Epidermal melanocyte (primary cell): ENCODE measurements around the gene DHRSX.
"Not testable (repeated sequence)": the region's sequence is repeated elsewhere in the genome, so short reads cannot be mapped to it uniquely, and the experiment has no call there.

Experiments used
- DNase-seq: peaks from one replicate; pipeline ENCODE4 v3.0.0; 2011; ENCODE audit warnings: low spot score; ENCODE audit not compliant: insufficient read length

The DHRSX gene

DNA sequence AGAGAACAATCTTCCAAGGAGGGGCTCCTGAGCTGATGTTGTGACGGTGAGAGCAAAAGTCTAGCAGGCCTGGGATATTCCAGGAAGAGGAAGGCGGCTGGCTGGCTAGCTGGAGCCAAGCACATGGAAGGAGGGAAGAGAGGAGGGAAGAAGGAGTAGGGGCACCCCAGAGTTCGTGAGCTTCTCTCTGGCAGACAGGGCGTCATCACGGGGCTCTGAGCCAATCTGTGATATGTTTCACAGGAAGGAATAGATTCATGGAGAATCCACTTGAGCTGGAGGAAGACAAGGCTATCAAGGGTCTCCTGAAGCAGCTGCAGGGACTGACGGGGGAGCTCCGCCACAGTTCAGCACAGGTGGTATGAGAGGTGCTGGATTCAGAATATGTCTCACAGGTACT lies 73.6 kb downstream of the DHRSX start:
- no peak for DNase-seq

DNA sequence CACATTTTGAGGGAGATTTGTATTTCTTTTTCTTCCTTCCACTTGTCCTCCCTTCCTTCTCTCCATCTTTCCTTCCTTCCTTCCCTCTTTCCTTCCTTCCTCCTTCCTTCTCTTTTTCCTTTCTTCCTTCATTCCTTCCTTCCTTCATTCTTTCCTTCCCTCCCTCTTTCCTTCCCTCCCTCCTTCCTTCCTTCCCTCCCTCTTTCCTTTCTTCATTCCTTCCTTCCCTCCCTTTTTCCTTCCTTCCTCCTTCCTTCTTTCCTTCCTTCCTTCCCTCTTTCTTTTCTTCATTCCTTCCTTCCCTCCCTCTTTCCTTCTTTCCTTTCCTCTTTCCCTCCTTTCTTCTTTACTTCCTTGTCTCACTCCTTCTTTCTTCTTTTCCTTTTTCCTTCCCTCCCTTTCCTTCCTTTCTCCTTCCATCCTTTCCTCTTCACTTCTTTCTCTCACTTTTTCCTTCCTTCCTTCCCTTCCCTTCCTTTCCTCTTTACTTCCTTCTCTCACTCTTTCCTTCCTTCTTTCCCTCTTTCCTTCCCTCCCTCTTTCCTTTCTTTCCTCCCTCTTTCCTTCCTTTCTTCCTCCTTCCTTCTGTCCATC lies 74.4 kb downstream of the DHRSX start:
- DNase-seq, result no peak

DNA sequence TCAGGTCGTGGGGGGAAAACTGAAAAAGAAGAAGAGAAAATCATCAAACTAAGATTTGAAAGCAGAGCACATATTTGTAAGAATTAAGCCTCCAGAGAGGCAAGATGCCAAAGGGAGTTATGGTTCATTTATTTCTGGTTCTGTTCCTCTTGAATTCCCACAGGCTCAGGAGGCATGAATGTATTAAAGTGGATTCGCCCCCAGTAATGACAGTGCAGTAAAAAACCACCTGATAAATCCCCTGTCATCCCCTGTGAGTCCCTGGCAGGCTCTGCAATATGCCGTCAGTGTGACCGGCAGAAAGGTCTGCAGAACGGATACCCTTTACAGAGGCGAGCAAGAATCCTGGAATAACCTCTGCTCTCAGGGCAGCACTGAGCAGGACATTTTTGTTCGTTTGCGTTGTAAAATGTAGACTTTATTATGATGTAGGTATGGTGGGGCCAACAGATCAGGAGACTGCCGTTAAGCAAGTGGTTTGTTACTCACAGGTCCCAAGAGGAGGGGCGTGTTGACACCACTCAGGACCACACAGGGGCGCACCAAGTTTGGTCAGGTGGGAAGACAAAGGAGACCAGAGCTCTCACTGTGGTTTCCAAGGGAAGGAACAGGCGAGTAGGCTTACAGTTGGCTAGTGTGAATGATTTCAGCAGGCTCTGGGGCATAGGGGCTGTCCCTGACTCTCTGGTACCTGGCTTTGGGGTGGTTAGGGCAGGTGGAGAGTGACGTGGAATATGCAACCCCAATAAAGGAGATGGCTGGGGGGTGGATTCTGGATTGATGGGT lies 75.3 kb downstream of the DHRSX start:
- DNase-seq, result no peak

- no peak for DNase-seq
Observed at GRCh38 chrX:2424317-2424716, 76.5 kb downstream of the DHRSX start.

DNA sequence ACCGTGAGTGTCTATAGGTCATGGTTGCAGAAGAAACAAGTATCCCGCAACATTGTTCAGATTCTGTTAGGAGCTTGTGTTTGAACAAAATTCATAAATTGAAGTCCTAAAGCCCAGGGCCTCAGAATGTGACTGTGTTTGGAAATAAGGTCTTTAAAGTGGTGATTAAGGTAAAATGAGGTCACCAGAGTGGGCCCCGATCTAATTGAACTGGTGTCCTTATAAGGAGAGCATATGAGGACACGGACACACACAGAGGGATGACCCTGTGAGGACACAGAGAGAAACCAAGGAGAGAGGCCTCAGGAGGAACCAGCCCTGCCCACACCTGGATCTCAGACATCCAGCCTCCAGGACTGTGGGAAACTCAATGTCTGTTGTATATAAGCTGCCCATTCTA lies 76.9 kb downstream of the DHRSX start:
- no peak for DNase-seq

DNA sequence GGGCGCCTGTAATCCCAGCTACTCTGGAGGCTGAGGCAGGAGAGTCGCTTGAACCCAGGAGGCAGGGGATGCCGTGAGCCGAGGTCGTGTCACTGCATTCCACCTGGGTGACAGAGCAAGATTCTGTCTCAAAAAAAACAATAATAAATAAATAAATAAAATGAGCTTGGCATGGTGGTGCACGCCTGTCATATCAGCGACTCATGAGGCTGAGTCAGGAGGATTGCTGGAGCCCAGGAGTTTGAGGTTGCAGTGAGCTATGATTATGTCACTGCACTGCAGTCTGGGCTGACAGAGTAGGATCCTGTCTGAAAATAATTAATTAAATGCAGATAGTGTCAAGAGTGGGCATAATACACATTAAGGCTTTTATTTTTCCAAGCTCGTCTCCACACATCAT lies 77.5 kb downstream of the DHRSX start:
- no peak for DNase-seq

GRCh38 chrX:2419418-2419817 lies 81.4 kb downstream of the DHRSX start:
- DNase-seq, result not testable (repeated sequence)

DNA sequence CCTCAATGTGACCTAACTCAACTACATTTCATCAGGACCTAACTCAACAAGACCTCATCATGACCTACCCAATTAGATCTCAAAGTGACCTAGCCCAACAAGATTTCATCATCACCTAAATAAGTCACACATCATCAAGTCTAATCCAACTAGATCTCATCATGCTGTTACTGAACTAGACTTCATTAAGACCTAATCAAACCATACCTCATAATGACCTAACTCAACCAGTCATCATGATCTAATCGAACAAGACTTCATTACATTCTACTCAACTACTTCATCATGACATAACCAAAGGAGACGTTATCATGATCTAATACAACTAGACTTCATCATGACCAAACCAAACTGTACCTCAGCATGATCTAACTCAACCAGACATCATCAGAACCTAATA lies 82.8 kb downstream of the DHRSX start:
- no peak for DNase-seq

- DNase-seq, result no peak
Observed at GRCh38 chrX:2416851-2417604, 83.7 kb downstream of the DHRSX start.

- DNase-seq, result no peak
Observed at GRCh38 chrX:2414384-2414783, 86.4 kb downstream of the DHRSX start.

DNA sequence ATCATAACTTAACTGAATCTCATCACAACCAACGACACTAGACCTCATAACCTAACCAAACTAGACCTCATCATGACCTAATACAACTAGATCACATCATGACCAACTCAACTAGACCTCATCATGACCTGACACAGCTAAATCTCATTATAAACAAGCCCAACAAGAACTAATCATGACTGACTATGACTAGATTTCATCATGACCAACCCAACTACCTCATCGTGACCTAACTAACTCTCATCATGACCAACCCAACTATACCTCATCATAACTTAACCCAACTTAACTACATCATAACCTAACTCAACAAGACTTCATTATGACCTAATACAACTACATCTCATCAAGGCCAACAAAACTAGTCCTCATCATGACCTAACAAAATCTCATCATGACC lies 86.8 kb downstream of the DHRSX start:
- no peak for DNase-seq

DNA sequence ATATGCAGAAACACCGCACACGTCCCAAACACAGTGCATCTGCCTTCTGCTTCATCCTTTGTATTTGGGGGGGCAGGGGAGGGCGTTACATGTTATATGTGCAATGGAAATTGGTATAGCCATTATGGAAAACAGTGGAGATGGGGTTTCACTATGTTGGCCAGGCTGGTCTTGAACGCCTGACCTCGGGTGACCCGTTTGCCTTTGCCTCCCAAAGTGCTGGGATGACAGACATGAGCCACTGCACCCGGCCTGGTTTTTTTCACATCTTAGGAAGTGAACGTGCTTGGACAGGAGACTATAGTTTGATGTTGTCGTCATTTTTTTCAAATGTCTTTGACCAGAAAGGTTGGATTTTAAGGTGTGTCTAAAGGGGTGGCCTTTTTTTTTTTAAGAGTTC lies 88.6 kb downstream of the DHRSX start:
- no peak for DNase-seq

DNA sequence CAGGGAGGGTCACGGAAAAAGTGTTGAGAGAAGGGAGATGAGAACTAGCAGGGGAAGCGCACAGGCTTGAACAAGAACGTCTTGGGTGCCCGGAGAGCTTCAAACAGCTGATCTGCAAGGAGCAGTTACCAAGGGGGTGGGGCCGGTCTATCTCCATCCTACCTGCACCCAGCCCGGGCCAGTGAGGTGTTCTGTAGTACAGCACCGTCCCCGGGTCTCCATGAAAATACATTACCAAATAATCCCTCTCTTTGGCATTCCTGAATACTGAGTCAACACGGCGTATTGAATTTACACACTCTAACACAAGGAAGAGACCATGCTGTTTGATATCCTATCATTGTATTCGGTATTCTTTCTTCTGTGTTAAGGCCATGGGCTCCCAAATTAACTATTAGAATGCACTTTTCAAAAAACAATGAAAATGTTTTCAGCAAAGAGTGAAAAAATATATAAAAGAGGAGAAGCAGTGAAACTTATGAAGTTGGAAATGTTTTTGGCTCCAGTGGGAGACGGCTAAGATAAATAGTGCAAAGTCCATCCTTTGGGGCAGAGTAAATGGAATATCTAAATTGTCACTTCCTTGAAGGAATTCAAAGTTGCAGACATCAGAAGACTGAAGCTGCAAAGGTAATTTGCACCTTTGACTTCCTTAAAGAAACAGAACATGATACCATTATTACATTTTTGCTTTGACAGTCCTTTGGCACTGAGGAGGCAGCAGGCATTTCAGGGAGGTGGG lies 90.3 kb downstream of the DHRSX start:
- DNase-seq, result no peak

DNA sequence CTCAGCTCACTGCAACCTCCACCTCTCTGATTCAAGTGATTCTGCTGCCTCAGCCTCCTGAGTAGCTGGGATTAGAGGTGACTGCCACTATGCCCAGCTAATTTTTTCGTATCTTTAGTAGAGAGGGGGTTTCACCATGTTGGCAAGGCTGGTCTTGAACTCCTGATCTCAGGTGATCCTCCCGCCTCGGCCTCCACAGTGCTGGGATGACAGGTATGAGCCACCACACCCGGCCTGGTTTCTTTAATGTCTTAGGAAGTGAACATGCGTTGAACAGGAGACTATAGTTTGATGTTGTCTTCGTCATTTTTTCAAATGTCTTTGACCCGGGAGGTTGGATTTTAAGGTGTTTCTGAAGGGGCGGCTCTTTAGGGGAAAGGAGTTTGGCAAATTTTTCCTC lies 91.0 kb downstream of the DHRSX start:
- DNase-seq, result no peak

DNA sequence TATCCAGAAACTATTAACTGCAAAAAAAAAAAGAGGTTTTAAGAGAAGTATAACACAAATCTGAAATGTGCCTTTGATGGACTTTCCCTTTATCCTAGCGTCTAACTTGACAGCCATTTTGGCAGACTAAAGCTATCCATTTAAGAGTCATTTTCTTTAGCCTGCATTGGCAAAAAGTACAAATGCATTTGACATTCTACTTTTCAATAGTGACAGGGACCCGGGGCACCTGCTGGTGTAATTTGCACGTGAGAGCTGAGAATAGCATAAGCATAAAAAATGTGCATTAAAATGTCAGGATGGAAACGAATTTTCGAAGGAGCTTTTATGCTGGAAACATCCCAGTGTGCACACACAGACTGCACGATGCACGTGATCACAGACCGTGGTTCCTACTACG lies 91.9 kb downstream of the DHRSX start:
- no peak for DNase-seq

GRCh38 chrX:2406891-2407518 lies 93.8 kb downstream of the DHRSX start:
- no peak for DNase-seq

GRCh38 chrX:2404776-2405175 lies 96.0 kb downstream of the DHRSX start:
- DNase-seq, result no peak

DNA sequence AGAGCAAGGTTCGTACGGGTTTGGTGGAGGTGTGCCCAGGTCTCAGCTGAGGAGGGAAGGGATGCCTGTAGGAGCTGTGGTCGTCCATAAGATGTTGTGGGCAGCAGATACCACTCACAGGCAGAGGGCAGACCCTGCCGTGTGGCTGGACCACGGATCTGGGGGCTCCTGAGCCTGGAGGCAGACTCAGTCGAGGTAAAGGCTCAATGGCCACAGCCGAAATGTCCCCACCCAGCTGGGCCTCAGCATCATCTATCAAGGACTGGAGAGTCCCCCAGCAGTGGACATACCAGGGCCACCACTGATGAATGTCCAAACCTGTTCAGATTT lies 98.5 kb downstream of the DHRSX start:
- DNase-seq, result no peak

GRCh38 chrX:2401590-2402360 lies 99.0 kb downstream of the DHRSX start:
- peak; percentile 76 for DNase-seq

GRCh38 chrX:2401201-2401589 lies 99.6 kb downstream of the DHRSX start:
- DNase-seq, result no peak
